NOMO-1 treated with dmso at 0.1 percent for 144 hours (cell line): ENCODE data around the gene CDA.
A peak's percentile ranks its signal among the peaks of the same experiment; 100 is the strongest.
"Not testable (repeated sequence)": the region's sequence is repeated elsewhere in the genome, so short reads cannot be mapped to it uniquely, and the experiment has no call there.

Source experiments
- DNase-seq: peaks from one replicate; lab custom pipeline; 2025; ENCODE audit not compliant: unreplicated experiment; lab: John Stamatoyannopoulos, UW

CDA gene

DNA sequence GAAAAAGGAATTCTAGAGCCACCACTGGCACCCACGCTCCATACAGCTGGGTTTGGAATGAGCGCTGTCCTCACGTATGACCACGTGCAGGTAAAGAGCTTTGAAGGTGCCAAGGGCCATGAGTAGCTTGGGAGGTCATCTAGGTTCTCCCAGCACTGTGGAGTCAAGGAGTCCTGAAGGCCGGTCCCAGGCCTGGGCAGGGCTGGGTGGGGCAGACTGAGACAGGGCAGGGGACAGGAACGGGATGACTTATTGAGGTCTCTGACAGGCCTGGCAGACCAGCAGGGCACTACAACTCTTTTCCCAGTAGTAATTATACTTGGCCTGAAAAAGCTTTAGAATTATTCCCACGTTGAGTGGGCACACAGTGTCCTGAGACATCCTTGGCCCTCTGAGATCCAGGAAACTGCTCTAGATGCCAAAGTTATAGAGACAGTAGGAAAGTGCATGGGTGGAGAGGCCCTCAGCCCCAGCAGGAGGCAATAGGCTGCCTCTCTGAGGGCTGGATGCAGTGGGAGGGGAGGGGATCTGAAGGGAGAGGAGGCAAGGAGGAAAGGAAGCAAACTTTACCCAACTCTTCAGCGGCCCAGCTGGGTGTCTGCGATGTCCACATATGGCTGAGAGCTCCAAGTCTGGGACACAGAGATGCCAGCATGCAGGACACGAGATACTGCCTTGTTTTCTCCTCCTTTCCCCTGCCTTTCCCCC, 1.8 kb upstream of the CDA start:
- DNase-seq = no peak

- DNase-seq = no peak
Observed at GRCh38 chr1:20587661-20588053, 1.2 kb upstream of the CDA start.

DNA sequence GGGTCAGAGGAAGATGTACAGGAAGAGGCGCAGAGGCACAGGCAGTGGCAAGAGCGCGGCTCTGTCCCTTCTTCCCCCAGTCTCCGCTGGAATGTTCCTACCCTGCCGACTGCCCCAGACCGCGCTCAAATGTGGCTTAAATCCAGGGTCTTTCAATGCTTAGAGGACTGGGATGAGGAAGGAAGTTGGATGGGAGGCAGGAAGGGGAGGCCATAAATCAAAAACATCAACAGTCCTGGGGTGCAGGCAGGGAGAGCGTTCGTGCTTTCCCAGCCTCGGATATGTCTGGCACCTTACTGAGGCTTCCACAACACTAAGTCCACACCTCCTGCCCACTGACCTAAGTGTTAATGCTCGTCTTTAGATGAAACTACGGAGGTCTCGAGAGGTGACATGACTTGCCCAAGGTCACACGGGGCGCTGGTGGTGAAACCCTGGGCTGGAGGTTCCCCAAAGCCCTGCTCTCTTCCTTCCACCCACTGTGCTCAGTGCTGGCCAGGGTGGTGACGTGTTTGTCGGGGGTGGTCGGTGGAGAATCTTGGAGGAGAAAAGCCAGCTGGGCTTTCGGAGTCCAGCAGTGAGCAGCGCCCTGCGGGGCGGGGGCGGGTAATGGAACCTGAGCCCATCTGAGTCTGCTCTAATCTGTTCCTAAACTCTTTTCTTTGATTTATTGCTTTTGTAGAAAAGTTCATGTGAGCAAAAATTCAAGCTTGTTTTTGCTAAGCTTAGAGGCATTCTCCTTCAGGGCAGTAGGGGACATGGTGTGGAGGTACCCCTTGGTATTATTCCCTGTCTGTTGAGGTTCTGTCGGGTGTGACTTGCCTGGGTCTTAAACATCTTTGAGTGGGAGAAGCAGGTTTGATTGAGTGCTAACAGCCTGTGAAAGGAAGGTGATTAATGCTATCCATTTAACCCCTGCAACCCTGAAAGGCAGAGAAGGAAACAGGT, 708 bp downstream of the CDA start:
- peak; percentile 17 for DNase-seq

DNA sequence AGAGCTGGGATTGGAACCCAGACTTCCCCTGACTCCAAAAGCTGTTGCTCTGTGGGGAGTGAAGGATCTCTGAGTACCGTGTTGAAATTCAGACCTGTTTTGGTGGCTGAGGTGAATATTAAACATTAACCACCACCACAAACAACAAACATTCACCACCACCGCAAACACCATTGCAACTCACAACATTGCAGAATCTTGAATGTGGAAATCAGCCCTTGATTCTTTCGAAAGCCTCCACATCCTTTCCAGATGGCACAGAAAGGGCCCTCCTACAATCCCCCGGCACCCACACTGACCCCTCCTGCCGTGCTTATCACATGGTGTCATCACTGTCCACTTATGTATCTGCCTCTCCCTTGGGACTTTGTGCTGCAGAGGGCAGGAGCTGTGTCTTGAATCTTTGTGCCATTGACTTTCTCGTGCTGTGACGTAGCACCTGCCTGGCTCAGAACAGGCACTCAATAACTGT, 1.4 kb downstream of the CDA start:
- peak; percentile 68 for DNase-seq

- DNase-seq = no peak
Observed at GRCh38 chr1:20593756-20594155, 4.9 kb downstream of the CDA start.

GRCh38 chr1:20594746-20595145, 5.8 kb downstream of the CDA start:
- DNase-seq = no peak

DNA sequence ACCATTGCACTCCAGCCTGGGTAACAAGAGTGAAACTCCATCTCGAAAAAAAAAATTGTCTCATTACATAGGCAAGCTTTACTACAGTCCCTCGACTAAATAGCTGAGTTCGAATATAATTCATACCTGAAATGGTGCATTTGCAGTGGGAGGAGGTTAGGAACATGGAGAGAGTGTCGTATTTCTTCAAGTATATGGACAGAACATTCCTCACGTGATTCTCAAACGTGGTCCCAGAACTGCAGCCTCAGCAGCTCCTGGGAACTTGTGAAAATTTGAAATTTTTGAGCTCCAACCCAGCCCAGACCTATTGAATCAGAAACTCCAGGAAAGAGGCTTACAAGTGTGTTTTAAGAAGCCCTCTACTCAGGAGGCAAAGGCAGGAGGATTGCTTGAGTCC, 7.2 kb downstream of the CDA start:
- no peak for DNase-seq

GRCh38 chr1:20597650-20598049, 8.8 kb downstream of the CDA start:
- DNase-seq = peak; percentile 54

- no peak for DNase-seq
Observed at GRCh38 chr1:20600156-20600555, 11.3 kb downstream of the CDA start.

DNA sequence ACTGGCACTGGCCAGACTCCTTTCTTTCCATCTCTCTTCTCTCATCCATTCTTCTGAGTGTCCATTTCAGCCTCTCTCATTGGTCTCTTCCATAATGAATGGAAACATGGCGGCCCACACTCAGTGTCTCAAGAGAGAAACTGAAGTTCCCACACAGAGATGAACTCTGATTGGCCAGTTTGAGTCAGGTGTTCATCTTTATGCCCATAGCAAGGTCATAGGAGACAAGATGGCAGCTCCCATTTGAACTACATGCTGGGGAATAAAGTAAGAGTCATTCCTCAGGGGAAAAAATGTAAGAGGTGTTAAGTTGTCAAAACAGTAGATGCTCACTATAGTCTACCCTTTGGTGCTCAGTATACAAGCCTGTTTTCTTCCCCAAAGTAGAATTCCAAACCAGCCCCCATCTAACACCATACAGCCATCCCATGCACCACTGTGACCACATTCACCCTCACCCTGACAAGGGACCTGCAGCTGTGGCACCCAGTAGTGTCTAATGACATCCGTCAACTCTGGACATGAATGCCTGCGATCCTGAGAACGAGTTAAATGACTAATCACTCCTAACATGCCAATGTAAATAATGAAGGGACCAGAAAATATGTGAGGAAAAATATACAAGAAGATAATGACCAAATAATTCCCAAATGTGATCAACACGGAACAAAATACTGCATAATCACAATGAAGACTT, 12.4 kb downstream of the CDA start:
- no peak for DNase-seq

DNA sequence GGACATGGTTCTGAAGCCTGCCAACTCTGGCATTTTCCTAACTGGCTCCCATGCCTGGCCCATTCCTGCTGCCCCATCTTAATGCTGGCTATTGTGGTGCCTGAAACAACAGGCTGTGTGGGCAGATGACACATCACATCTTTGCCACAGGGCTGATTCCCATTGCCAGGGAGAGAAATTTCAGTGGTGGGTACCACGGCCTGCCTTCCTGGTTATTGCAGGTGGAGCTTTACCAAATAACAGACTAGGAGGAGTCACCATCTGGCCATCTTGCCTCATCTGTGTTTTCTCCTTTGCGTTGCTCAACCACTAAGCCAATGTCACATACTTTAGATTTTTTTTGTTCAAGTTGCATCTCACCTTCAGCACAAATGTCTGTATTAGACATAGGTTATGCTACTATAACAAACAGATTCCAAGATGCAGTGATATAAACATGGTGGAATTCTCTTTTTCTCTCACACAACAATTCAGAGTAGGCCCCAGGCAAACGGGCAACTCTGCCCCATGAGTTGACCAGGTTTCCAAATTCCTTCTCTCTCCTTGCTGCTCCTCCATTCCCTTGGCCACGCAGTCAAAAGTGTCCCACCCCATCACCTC, 14.1 kb downstream of the CDA start:
- DNase-seq = no peak

DNA sequence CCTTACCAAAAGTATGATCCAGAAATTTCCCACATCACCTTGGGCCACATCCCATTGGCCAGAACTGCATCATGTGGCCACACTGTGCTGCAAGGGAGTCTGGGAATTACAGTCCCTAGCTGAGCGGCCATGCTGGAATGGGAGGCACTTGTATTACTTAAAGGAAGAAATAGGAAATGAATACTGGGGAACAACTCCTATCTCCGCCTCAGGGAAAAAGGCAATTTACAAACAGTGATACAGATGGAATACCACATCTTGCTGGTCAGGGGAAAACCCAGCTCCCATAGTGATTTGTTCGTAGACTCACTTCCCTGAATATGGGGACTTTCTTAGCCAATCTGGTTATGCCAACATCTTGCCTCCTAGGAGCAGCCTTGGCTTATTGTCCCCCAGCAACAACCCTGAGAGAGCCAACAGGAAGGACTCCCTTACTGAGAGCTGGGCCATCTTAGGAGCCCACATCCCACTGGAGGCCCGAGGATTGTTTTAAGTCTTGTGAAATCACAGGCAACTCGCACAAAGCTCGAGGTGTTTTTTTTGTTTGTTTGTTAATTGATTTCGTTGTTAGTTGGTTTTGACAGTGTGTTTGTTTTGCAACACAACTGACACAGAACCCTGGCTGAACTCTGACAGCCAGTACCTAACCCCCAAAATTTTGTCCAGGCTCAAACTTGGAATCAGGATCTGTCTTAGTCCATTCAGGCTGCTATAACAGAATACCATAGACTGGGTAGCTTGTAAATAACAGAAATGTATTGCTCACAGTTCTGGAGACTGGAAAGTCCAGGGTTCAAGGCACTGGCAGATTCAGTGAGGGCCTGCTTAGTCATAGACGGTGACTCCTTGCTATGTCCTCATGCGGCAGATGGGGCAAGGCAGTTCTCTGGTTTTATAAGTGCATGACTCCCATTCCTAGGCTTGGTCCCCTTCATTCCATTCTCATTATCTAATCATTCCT, 14.9 kb downstream of the CDA start:
- DNase-seq = no peak

- DNase-seq = peak; percentile 2
Observed at GRCh38 chr1:20604678-20605077, 15.8 kb downstream of the CDA start.

GRCh38 chr1:20606801-20607570, 18.1 kb downstream of the CDA start:
- DNase-seq = not testable (repeated sequence)

DNA sequence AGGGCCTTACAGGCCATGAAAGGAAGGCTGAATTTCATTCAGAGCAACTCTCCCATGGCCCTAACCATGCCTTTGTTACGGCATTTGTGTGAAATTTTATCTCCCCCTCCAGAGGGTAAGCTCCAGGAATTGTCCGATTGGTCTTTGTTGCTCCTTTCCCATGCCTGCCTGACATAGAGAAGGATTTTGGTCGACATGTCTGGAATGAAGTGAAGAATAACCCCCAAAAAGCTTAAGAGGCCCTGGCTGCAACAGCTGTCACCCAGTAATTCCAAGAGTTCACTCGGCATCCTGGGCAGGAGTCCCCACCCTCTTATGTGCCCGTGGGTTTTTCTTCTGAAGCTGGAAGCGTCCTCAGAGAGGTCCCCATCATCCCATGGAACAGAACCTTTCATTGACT, 20.6 kb downstream of the CDA start:
- DNase-seq = no peak

DNA sequence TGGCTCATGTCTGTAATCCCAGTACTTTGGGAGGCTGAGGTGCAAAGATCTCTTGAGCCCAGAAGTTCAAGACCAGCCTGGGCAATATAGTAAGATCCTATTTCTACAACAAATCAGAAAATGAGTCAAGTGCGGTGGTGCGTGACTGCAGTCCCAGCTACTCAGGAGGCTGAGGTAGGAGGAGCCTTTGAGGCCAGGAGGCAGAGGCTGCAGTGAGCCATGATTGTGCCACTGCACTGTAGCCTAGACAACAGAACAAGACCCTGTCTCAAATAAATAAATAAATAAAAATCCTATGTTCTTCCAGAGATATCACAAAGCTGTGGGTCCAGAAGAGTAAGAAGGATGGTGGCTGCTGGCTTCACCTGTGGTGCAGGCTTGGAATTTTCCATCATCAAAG, 22.1 kb downstream of the CDA start:
- DNase-seq = no peak

- DNase-seq = no peak
Observed at GRCh38 chr1:20611652-20612051, 22.8 kb downstream of the CDA start.

- DNase-seq = no peak
Observed at GRCh38 chr1:20612221-20612746, 23.4 kb downstream of the CDA start.

GRCh38 chr1:20614131-20614579, 25.3 kb downstream of the CDA start:
- no peak for DNase-seq
